Measurements from ENCODE around the gene TEX29. TPM values are rescaled to one million over a fixed set of nuclear protein-coding genes. Genes with fewer than 3 reads are reported as not detected.

Gene TEX29
- total and polyA plus RNA-seq, 8 donors = 0.35 to 1.2 (median 0.58) TPM

DNA sequence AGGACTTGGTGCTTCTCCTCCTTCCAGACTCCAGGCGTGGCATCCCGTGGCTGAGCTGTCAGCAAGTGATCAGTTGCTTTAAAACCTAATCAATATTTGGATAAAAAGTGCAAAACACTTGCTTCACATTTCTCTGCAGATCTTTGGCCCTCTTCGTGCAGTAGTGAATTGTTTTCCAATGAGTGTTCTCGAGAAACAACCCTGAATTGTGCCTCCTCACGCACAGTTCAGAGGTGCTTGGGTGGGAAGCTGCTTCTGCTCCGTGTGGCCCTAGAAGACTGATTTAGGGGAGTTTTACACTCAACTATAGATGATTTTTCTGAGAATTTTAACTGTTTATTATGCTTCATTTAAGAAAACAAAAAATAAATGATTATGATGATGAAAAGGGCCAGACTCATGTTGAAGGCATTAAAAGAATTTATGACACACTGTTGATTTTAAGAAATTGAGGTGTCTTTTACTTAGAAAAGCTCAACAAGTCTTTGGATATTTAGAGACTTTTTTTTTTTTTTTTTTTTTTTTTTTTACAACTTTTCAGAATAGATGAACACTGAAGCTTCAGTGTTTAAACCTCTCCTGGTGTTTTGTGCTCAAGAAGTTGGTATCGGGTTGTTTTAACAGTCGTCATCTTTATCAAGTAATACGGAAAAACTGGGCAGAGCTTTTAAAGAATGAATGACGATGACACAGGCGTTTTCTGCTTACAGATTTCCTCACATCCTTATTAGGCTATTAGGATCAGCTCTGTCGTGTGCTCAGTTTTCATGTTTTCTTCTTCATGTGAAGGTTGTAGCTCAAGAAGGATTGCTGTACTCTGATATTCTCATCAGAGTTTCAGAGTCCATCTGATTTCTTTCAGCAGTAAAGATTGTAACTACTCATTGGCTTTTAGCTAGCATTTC is 39.5 kb upstream of the TEX29 start:
- Histone ChIP-seq H3K27me3 (no peaks in the 10 kb centered on the region), H3K27ac (peak overlapping the region in 1 of 2 donors; percentile 28), H3K9me3 (no peaks in the 10 kb centered on the region), H3K36me3 (peaks cover 0 to 98% of the 10 kb centered on the region in 2 donors), H3K4me1 (no peaks in the 10 kb centered on the region), H3K4me3 (no peak overlapping the region)
- no peak for TF ChIP-seq CTCF (IDR thresholded peaks at IDR 0.05)
- ATAC-seq = no peak
- intact Hi-C loops (cut with DNase I) = no loop called here
- DNase-seq = no peak

GRCh38 chr13:111281751-111282311 is 38.6 kb upstream of the TEX29 start:
- peaks cover 0 to 98% of the 10 kb centered on the region in 2 donors for H3K36me3 ChIP-seq
- peak overlapping the region; percentile 18 to 28 for H3K27ac ChIP-seq
- H3K27me3 ChIP-seq = no peaks in the 10 kb centered on the region
- ATAC-seq (peak; percentile 55), DNase-seq (peak in 1 of 4 donors; percentile 18)
- H3K9me3 ChIP-seq = no peaks in the 10 kb centered on the region
- intact Hi-C loops (cut with DNase I) = no loop called here
- H3K4me3 ChIP-seq = no peak overlapping the region
- TF ChIP-seq CTCF (IDR thresholded peaks at IDR 0.05) = no peak
- no peaks in the 10 kb centered on the region for H3K4me1 ChIP-seq

GRCh38 chr13:111282425-111282824 is 38.0 kb upstream of the TEX29 start:
- TF ChIP-seq CTCF (IDR thresholded peaks at IDR 0.05) = no peak
- Histone ChIP-seq H3K9me3 (no peaks in the 10 kb centered on the region), H3K27ac (peak overlapping the region in 1 of 2 donors; percentile 28), H3K4me3 (no peak overlapping the region), H3K27me3 (no peaks in the 10 kb centered on the region), H3K4me1 (no peaks in the 10 kb centered on the region), H3K36me3 (peaks cover 0 to 98% of the 10 kb centered on the region in 2 donors)
- intact Hi-C loops (cut with DNase I) = no loop called here
- no peak for DNase-seq
- no peak for ATAC-seq

GRCh38 chr13:111282997-111283396 is 37.4 kb upstream of the TEX29 start:
- Histone ChIP-seq H3K4me3 (no peak overlapping the region), H3K4me1 (no peaks in the 10 kb centered on the region), H3K27ac (no peak overlapping the region), H3K27me3 (no peaks in the 10 kb centered on the region), H3K9me3 (no peaks in the 10 kb centered on the region), H3K36me3 (peaks cover 0 to 98% of the 10 kb centered on the region in 2 donors)
- TF ChIP-seq CTCF (IDR thresholded peaks at IDR 0.05) = no peak
- DNase-seq = no peak
- no peak for ATAC-seq
- intact Hi-C loops (cut with DNase I) = no loop called here

DNA sequence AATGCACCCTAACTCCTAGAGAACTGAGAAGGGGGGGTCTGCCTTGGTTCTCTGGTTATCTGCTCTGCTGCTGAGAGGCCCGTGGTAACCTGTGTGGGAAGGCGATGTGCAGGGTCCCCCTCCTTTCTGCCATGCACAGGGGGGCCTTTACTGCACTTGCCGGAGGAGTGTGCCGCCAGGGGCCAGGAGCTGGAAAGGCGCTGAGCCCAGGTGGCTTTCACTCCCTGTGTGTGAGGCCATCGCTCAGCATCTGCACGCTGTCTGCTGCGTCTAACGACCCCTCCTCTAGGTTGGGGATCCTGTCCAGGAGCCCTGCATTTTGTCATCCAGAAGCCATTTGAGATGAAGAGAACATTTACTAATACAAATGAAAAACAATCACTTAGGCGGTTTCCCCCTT is 37.0 kb upstream of the TEX29 start:
- ATAC-seq (no peak), DNase-seq (no peak)
- intact Hi-C loops (cut with DNase I) = no loop called here
- H3K36me3 ChIP-seq = peaks cover 0 to 98% of the 10 kb centered on the region in 2 donors
- H3K4me1 ChIP-seq = no peaks in the 10 kb centered on the region
- H3K9me3 ChIP-seq = no peaks in the 10 kb centered on the region
- no peak for TF ChIP-seq CTCF (IDR thresholded peaks at IDR 0.05)
- no peak overlapping the region for H3K4me3 ChIP-seq
- no peaks in the 10 kb centered on the region for H3K27me3 ChIP-seq
- no peak overlapping the region for H3K27ac ChIP-seq

Measured in left lung (tissue), 10 donors.